GDM1 (cell line): ENCODE results near the gene TSC1.

Source experiments
- DNase-seq: peaks from one replicate; lab custom pipeline; 2025; lab: John Stamatoyannopoulos, UW

Gene TSC1

DNA sequence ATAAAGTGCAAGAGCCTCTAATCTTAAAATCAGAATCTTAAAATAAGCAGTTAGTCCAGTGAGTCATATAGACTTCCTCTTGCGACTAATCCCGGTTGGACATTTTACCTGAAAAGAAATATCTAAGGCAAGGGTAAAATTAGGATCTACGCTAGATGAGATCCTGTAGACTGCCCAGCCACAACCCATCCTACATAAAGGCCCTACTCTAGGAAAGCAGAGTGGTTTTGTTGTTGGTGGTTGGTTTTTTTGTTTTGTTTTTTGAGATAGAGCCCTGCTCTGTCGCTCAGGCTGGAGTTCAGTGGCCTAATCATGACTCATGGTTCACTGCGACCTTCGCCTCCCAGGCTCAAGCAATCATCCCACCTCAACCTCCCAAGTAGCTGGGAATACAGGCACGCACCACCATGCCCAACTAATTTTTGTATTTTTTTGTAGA is 6.9 kb downstream of the TSC1 start:
- no peak for DNase-seq

DNA sequence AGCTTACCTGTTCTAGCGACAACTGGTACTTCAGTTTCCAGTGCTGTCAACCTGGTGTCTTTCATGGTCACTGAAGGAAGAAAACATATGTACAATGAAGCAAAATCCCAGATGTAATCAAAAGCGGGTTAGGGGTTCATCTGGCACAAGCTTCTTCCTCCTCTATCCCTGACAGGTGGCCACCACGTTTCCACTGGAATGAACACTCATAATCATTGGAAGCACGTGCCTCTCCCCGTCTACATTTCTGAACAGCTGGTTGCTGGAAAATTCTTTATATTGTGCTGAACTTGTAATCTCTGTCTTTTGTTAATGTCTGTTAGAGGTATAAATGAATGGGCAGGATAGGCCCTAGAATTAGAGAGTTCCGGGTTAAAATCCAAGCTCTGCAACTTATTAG is 9.4 kb downstream of the TSC1 start:
- DNase-seq, result no peak

DNA sequence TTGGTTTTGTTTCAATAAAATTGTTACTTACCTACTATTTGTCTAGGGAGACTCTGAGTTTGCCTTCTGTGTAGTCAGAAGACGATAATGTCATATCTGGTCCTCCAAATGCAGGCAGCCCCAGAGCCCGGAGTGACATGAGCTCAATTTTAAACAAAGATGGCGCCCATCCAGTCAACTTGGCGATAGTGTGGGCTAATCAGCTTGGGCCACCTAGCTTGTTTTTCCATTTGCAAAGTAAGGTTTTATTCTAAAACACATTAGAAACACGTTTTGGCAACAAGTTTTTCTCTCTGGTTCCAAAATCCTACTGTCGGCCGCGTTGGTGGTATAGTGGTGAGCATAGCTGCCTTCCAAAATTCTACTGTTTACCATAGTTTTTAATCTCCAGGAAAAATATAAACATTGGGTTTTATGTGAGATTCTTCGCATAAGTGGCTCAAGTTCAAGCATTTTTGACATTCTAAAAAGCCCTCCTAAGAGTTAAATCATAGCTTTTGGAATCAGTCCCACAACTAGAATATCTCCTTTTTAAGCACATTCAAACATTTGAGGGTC is 13.2 kb downstream of the TSC1 start:
- DNase-seq, result no peak

DNA sequence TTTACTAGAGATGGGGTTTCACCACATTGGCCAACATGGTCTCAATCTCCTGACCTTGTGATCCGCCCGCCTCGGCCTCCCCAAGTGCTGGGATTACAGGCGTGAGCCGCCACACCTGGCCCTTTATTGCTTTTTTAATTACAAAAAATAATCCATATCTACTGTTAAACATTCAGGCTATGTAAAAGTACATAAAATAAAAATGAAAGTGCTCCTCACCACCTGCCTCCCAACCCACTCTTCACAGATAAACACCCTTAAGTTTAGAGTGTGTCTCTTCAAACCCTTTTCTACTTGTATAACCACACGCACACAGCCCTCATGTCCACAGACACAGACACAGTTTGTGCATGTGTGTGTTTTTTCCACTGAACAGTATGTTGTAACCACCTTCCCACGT is 16.7 kb downstream of the TSC1 start:
- DNase-seq, result no peak

DNA sequence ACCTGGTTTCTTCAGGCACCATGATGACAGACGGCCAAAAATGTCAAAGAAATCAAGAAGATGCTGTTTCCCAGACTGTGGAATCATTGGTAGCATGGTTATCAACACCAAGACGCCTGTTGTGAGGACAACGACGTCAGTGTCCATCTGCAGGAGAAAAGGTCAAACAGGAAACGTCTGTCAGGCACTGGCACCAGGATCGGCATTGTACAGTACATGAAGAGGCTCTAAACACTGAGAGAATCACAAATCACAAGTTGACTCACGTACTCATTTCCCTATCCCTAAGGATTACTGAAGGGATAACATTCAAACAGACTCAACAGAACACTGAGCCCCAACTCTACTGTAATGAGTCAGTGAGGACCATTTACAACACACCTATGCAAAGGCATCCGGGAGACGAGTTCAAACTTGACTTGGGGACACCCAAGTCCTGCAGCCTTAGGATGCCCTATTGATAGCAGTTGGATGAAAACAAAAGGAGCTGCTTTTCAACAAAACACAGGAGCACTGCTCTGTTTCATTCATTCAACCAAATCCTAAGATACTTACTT is 21.0 kb downstream of the TSC1 start:
- no peak for DNase-seq

DNA sequence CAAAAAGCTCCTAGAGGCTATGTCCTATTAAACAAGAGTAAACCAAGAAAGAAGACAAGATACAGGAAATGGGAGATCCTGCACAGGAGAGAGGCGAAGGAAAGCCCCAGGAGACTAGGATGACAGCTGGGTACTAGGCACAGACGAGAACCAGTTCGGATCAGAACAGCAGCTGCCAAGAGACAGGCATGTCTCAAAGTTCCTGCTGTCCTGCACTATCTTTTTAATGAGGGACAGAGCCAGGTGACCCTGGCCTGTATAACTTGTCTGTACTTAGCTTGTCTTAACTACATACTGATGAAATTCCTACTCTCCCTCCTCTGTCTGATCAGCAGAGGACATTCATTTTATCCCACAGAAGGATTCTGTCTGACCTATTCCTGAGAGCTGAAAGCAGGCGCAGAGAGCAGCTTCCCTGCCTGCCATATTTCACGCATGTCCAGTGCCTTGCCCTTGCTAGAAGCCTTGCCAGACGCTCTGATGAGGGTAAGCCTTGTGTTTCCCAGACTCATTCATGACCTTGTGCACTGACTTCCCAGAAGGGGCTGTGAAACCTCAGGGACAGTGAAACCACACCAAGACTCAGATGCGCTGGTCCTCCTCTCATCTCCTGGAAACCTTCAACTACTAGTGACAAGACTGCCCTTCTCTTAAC is 24.7 kb downstream of the TSC1 start:
- DNase-seq, result no peak

DNA sequence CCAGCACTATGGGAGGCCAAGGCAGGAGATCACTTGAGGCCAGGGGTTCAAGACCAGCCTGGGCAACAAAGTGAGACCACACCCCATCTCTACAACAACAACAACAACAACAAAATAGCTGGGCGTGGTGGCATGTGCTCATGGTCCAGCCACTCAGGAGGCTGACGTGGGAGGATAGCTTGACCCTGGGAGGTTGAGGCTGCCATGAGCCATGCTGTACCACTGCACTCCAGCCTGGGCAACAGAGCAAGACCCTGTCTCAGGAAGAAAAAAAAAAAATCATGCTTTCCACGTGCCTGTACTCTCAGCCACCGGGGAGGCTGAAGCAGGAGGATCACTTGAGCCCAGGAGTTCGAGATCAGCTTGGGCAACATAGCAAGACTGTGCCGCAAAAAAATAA is 29.5 kb downstream of the TSC1 start:
- DNase-seq, result no peak

DNA sequence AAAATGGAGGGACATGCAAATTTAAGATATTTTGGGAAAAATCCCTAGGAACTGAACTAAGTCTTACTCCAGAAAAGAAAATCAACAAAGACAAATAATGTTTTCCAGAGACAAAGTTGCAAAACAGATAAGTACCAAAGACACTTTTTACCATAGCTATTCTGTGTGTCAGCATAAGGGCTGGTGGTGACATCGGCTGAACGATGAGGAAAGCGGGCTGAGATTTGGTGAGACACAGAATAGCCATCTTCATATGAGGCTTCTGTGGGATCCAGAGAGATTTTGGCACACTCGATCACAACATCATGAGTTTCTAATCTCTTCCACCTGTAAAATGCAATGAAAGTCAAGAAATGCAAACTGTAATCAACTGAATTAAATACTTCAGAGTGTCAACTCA is 32.3 kb downstream of the TSC1 start:
- DNase-seq, result no peak

DNA sequence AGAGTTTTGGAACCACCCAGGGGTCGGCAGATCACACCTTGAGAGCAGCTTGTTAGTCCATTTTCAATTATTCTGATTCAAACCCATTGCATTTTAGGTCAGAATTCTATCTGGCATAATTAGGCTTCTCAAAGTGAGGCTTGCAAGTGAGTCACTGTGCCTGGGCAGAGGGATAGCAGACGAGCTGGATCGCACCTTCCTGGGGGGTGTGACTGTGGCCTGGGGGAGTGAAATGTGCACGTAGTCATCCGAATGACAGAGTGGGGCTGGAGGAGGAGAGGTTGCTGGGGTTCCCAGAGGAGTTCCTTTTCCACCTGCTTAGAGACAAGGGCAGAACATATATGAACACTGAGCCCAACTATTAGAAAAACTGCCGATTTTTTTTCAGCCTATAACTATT is 34.0 kb downstream of the TSC1 start:
- no peak for DNase-seq

DNA sequence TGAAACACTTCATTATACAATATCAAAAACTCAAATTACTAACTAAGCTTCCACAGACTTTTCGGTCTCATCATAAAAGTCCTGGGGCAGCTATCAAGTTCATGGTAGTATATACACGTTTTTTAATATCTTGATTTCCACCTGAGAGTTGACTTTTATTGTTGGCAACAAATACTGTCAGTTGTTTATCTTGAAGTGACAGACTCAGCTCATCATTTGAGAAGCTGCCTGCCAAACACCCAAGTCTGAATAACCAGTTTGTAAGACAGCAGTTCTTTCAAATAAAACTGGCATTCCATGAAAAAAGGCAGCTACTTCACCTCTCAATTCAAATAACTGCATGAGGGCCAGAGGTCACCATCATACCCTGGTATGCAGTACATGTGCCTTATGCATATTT is 35.1 kb downstream of the TSC1 start:
- no peak for DNase-seq

DNA sequence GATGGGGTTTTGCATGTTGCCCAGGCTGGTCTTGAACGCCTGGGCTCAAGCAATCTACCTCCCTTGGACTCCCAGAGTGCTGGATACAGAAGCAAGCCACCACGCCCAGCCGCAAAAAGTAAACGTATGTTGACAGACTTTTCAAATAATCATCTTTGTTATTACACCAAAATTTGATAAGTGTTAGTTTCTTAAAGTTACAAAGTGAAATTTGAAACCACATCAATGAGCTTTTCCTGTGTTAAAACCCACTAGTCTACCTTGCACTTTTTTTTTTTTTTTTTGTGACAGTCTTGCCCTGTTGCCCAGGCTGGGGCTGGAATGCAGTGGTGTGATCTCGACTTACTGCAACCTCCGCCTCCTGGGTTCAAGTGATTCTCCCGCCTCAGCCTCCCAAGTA is 35.8 kb downstream of the TSC1 start:
- DNase-seq, result no peak

DNA sequence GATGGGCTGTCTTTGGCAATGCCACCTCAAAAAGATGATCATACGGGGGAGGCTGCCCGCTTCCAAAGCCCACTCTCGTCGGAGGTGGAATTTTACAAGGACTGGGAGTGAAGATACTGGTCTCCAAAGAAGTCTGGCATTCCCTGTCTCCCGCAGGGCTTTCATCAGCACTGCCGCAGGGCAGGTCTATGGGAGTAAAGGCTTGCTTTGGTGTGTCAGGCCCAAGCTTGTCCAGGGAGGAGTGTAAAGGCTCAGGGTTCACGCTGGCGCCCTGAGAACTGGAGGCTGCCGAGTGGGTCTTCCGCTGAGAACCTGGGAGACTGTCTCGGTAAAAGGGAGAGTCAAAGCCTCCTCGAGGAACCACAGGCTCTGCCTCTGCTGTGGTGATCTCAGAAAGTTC is 38.7 kb downstream of the TSC1 start:
- no peak for DNase-seq

DNA sequence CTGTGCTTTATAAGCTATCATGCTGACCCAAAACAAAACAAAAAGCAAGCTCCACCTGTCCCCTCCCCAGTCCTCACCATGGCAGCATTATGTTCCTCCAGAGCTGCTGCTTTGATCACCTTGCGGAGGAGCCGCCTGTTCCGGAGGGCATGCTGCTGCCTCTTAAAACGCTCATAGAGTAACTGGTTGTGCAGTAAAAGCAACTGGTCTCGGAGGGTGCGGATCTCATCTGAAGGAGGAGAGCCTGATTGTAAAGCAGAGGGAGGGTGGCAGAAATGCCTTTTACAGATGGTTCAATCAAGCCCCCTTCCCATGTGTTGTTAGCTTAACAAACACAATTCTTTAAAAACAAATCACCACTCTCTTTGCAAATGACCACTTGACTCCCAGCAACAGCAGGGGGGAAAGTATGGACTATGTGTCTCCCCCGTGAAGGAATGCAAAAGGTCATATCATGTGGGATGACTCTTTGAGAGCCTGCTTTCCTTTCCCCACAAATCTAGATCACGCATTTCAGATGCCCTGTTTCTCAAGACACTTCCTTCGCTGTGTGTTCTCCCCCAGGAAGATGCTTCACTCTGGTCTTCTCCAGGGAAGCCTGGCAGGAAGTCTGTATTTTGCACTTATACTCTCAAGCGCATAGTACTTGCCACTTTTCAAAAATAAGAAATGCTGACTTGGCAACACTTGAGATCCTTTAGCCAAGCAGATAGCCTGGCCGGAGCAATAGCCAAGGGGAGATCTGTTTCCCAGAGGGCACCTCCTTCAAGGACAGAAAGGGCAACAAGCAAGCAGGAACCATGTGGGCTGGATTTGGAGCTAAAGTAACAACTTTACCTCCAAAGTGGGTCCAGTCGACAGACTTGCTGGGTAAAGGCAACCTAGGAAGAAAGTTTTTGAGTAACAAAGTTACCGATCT is 40.6 kb downstream of the TSC1 start:
- no peak for DNase-seq

DNA sequence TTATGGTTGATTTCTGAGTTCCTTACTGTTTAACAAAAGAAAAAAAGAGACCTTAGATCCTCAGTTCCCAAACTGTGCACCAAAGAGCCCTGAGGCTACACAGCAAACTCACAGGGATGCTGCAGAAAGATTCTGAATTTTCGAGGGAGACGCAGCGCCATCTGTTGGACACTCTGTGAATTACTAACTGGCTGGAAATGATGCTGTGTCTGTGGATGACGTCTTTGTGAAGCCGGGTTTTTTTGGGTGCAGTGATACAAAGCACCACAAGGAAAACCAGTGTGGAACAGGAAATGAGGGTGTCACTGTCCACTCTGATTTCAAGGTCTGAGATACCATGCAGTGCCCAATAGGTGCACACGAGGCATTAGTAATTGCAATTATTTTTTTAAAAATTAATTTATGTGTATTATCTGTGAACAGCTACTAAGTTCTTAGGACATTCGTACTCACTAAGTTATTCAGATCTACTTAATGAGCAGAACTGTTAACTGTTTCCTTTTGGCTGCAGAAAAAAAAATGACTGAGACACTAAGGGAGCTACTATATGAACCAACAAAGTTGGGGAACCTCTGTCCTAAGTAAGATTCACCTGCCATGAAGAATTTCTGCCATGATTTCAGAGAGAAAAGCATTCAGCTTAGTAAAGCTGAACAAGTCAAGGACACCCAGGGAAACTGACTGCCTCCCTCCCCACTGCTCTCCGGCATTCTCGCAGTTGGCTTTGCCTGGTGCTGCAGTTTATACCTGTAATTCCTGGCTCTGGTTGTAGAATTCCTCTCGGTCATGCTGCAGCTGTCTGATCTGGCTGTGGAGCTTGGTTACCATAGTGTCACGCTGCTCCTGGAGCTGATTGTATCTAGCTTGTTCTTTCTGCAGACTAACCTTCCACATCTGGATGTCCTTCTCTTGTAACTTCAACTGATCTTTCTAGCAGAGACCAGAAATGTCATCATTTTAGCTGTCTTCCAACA is 42.3 kb downstream of the TSC1 start:
- DNase-seq, result peak; percentile 42

DNA sequence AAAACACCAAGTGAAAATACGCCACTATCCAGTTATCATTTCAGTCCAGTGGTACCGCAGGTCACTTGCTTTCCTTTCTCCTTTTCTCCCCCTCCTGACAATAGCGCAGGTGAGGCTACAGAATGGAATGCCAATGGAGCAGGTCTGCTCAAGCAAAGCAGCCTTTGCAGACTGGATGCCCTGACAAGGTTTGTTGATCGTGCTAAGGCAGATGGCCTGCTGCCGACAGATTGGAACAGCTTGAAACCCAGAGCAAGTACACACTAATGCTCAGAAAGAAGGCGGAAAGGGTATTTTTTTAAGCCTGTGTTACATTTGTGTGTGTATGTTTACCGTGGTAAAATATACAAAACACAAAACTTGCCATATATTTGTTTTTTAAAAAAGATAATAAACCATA is 46.4 kb downstream of the TSC1 start:
- DNase-seq, result no peak

DNA sequence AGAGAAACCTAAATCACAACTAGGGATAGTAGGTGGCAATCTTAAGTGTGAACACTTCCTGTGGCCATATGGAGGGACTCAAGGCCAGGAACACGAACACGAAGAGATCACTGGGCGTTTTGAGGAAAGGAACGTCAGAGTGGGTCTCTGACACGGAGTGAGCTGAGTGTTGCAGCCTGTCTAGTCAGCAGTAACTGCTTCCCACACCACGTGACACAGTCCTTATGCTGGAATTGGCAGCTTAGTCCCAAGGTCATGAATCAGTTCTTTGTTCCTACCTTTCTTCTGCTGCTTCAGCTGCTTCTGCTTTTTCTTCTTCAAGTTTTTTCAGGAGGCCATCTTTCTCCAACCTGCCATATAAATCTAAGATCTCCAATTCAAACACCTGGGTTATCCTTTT is 47.5 kb downstream of the TSC1 start:
- no peak for DNase-seq

DNA sequence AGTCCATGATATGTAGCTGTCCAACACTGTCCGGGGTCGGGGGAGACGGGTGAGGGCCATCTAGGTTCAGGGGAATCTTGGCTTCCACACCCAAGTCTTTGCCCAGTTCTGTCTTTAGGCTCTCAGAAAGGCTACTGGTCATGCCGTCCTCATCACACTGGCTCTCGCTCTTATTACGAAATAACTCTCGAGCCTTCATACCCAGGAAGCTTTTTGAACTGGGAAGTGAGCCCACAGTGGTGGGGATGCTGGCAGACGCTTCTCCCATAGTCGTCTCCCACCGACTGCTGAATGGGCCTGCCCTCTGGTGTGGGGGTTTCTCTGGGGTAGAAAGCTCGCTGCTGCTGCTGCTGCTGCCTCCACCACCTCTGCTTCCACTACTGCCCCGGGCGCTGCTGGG is 48.2 kb downstream of the TSC1 start:
- DNase-seq, result no peak

DNA sequence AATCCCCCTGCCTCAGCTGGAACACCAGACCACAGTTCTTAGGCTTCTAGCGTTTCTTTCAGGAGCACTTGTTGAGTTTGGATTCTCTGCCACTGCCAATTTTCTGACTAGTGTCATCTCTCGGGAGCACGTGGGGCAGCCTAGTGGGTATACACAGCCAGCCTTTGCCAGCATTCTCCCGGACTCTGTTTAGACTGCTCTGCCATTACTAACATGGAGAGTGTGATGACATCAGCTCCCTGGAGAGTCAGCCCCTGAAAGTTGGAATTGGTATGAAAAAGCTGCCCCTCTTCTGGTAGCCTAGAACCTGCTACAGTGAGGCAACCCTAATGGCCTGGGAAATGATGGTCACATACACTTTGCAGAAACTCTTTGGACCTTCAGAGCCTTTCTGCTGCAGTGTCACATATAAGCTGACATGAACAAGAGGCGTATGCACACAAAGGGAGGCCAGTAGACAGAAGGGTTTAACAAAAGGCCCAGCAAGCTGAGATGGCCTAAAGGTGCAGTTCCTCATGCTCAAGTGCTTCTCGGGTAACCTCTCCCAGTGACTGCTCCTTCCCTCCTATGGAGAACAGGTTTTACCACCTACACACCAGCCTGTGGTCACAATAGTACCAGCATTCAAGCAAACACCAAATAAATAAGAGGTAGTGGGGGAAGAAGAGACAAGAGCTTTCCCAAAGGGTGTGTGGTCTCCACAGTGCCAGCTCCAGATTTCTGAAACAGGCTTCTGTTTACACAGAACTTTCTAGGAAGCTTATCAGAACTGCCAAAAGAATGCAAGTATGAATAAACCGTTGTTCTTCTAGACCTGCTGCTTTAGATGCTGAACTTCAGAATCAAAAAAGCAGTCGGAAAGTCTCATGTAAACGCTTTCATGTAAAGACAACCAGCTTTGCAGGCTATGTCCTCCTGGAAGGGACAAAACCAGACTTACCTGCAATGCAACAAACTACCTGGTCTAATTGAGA is 49.3 kb downstream of the TSC1 start:
- no peak for DNase-seq

DNA sequence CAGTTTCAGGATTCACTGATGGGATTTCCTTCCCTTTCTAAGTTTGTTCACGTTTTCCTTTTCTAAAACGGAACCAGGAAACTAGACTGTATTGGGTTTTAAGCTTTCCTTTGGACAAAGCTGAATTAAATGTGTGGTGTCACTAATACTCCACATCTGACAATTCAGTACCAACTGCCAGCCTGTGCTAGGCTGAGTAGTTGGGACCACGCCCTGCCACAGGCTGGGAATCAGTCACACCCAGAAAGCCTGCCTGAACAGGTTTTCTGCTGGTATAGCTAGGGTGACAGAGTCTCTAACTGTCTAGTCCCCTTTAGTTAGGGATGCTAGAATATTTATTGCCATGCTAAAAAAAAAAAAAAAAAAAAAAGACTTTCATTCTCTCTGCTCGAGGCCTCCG is 50.1 kb downstream of the TSC1 start:
- DNase-seq, result no peak

DNA sequence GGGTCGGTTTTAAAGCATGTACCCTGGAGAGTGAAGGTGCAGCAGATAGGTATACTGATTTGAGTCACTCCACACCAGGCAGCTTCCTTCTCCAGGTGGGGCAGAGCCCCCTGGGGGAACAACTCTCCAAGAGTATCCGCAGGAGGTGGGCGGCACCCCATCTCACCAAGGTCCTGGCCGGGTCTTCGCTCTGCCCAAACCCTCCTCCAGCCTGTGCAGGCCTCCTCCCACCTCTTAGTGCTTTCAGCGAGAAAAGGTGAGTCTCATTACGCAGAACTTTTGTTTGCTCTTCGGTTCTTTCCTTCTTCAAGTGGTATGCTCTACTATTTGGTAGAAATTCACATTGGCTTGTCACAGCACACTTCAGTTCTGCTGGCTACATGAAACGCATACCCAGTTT is 52.0 kb downstream of the TSC1 start:
- no peak for DNase-seq

DNA sequence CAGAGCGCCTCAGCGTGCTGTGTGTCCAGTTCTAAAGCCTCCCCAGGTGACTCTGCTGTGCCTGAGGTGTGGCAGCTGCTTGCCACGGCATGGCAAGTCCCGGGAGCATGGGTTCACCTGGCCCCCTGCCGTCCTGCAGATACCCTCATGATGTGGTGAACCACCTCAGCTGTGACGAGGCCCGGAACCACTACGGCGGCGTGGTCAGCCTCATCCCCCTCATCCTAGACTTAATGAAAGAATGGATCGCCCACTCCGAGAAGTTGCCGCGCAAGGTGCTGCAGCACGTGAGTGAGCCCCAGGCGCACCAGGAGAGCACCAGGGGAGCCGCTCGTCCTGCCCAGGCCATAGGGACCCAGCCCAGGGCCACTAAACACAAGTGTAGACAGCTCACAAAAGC is 56.3 kb downstream of the TSC1 start:
- DNase-seq, result no peak
